Fibroblast of the aortic adventitia (primary cell): ENCODE measurements around the gene KATNAL1. TPM values are rescaled to one million over a fixed set of nuclear protein-coding genes. Genes with fewer than 3 reads are reported as not detected.
"Not testable (repeated sequence)": the region's sequence is repeated elsewhere in the genome, so short reads cannot be mapped to it uniquely, and the experiment has no call there.

Experiments used
- DNase-seq: peaks from one replicate; pipeline ENCODE4 v3.0.0-alpha.2; 2010; ENCODE audit warnings: low read depth
- H3K4me3 ChIP-seq: 2 replicates; pipeline ENCODE4 v1.5.1; 2011; ENCODE audit warnings: low read depth, mild to moderate bottlenecking, control low read depth, low read length, moderate library complexity
- total RNA-seq: library from RNA; depleted of rRNA; stranded (reverse); fragments of >200 nt; gene quantifications from 2 replicates; pipeline ENCODE4 v1.2.3, GENCODE V29; 2012; ENCODE audit warnings: low replicate concordance
- TF ChIP-seq, protein P1 (sequence below): IDR thresholded peaks from 2 replicates; pipeline ENCODE4 v1.5.1; 2011; ENCODE audit warnings: mild to moderate bottlenecking, low read length, control low read depth, inconsistent platforms; ENCODE audit not compliant: insufficient read depth

The KATNAL1 gene
- total RNA-seq, 1 donor = 38.7 TPM

DNA sequence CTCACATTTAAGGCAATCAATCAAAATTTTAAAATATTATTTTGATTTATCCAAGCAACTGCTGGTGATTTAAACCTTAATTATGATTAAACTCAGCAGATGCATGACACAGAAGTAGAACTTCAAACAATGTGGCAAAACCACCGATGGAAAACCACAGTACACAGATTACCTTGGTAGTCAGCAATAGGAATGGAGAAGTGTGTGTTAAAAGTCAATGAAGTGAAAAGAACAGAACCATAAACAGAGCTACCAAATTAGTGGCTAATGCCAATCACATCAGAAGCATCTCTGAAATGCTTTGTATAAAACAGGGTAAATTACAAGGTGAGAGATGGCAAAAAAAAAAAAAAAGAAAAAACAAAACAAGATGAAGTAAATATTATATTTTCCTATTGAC is 31.2 kb downstream of the KATNAL1 start:
- TF ChIP-seq, protein P1, sequence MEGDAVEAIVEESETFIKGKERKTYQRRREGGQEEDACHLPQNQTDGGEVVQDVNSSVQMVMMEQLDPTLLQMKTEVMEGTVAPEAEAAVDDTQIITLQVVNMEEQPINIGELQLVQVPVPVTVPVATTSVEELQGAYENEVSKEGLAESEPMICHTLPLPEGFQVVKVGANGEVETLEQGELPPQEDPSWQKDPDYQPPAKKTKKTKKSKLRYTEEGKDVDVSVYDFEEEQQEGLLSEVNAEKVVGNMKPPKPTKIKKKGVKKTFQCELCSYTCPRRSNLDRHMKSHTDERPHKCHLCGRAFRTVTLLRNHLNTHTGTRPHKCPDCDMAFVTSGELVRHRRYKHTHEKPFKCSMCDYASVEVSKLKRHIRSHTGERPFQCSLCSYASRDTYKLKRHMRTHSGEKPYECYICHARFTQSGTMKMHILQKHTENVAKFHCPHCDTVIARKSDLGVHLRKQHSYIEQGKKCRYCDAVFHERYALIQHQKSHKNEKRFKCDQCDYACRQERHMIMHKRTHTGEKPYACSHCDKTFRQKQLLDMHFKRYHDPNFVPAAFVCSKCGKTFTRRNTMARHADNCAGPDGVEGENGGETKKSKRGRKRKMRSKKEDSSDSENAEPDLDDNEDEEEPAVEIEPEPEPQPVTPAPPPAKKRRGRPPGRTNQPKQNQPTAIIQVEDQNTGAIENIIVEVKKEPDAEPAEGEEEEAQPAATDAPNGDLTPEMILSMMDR = no peak
- no peak for DNase-seq
- no peak overlapping the region for H3K4me3 ChIP-seq

DNA sequence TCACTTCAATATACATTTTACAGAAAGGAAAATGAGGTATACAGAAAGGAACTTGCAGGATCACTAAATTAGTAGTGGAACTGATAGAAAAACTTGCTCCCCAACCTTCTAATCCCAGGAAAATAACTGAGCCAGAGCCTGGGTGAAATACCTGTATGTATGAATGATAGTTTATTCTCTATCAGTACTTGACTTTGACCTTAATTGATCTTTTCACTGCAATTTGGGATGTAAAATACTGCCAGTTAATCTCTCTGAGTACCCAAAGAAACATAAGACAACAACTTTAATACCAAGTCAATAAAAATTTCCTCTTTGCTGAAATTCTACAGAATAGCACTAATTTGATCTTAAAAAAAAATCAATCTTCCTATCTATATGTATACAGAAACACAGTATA is 33.3 kb downstream of the KATNAL1 start:
- TF ChIP-seq, protein P1 = no peak
- no peak for DNase-seq
- H3K4me3 ChIP-seq = no peak overlapping the region

DNA sequence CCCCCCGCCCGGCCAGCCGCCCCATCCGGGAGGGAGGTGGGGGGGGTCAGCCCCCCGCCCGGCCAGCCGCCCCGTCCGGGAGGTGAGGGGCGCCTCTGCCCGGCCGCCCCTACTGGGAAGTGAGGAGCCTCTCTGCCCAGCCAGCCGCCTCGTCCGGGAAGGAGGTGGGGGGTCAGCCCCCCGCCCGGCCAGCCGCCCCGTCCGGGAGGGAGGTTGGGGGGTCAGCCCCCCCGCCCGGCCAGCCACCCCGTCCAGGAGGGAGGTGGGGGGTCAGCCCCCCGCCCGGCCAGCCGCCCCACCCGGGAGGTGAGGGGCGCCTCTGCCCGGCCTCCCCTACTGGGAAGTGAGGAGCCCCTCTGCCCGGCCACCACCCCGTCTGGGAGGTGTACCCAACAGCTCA is 37.3 kb downstream of the KATNAL1 start:
- DNase-seq, H3K4me3 ChIP-seq: not testable (repeated sequence)

DNA sequence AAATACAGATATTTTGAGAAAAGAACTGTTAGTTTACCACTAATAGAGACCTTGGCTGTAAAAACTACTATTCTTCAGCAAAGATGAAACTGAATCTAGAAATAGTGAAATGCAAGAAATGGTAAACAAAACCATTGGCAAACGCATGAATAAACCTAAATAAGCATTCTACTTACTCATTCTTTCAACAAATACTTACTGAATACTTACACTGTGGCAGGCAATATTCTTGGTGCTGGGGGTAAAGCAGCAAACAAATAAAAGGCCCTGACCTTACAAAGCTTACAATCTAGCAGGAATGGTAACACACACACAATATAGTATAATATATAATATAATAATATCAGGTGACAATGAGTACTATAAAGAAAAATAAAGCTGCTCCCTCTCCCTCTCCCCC is 38.7 kb downstream of the KATNAL1 start:
- no peak overlapping the region for H3K4me3 ChIP-seq
- no peak for DNase-seq
- TF ChIP-seq, protein P1 = no peak

DNA sequence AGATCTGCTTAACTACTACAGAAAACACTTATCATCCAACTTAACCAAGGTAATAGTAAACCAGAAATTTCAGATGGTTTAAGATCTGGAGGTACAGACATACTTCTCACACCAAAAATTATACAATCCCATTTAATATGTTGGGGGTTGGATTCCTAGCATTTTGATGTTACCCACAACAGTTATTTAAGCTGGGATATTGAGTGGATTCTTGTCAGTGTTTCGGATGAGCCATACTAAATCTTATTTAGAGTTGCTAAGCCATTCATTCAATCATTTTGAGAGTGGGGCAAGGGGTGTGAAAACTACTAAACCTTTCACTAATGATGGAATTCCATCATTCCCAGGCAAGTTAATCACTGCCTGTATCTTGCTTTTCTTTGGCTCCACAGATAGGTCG is 40.6 kb downstream of the KATNAL1 start:
- H3K4me3 ChIP-seq = no peak overlapping the region
- TF ChIP-seq, protein P1 = no peak
- DNase-seq = no peak

DNA sequence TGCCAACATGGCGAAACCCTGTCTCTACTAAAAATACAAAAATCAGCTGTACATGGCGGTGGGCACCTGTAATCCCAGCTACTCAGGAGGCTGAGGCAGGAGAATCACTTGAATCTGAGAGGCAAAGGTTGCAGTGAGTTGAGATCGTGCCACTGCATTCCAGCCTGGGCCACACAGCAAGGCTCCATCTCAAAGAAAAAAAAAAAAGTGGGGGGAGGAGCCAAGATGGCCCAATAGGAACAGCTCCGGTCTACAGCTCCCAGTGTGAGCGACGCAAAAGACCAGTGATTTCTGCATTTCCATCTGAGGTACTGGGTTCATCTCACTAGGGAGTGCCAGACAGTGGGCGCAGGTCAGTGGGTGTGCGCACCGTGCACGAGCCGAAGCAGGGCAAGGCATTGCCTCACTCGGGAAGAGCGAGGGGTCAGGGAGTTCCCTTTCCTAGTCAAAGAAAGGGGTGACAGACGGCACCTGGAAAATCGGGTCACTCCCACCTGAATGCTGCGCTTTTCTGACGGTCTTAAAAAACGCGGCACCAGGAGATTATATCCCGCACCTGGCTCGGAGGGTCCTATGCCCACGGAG is 48.1 kb downstream of the KATNAL1 start:
- not testable (repeated sequence) for DNase-seq, H3K4me3 ChIP-seq

DNA sequence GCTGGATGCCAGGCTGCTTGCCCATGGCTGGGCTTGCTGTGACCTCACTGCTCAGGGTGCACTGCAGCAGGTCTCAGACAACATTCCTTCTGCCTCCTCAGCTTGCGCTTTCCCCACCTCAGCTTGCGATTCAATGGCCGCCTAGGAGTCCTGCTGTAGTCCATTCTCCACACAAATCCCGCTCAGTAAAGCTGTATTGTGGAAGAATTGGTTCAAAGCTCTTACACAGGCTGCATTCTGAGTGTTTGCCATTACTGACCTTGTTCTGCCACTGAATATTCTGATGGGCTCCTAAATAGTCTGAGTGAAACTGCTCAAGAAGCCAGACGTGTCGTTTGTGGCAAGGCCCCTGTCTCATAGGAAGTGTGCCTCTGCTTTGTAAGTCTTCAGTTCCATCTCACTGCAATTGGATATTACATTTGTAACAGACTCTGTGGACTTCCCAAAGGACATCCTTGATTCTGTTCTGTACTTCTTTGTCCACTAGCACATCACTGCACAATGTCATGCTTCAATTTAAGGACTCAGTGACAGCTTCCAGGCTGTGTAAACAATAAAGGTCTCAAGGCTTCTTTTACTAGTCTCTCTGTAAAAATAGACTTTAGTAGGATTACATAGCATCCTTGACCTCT is 49.8 kb downstream of the KATNAL1 start:
- DNase-seq = peak; percentile 8
- TF ChIP-seq, protein P1 = no peak

More for the DNA sequence above, 49.8 kb downstream of the KATNAL1 start:
- H3K4me3 ChIP-seq = no peak overlapping the region
